Measurements from ENCODE around the gene TNFAIP2.
"Not testable (repeated sequence)": the region's sequence is repeated elsewhere in the genome, so short reads cannot be mapped to it uniquely, and the experiment has no call there.

TNFAIP2 gene

GRCh38 chr14:103135333-103136260, 12.3 kb downstream of the TNFAIP2 start:
- DNase-seq, result no peak

GRCh38 chr14:103136388-103137271, 13.4 kb downstream of the TNFAIP2 start:
- peak; percentile 66 for DNase-seq

- DNase-seq, result no peak
Measured at GRCh38 chr14:103137689-103138300, 14.5 kb downstream of the TNFAIP2 start.

- DNase-seq, result no peak
Measured at GRCh38 chr14:103138301-103139131, 15.3 kb downstream of the TNFAIP2 start.

GRCh38 chr14:103139132-103140025, 16.1 kb downstream of the TNFAIP2 start:
- no peak for DNase-seq

- DNase-seq, result no peak
Measured at GRCh38 chr14:103140316-103141109, 17.3 kb downstream of the TNFAIP2 start.

- DNase-seq, result peak; percentile 39
Measured at GRCh38 chr14:103141117-103141796, 18.0 kb downstream of the TNFAIP2 start.

- DNase-seq, result no peak
Measured at GRCh38 chr14:103142026-103142425, 18.8 kb downstream of the TNFAIP2 start.

GRCh38 chr14:103142721-103143302, 19.6 kb downstream of the TNFAIP2 start:
- DNase-seq, result no peak

- DNase-seq, result no peak
Measured at GRCh38 chr14:103143506-103143905, 20.2 kb downstream of the TNFAIP2 start.

GRCh38 chr14:103144085-103144484, 20.8 kb downstream of the TNFAIP2 start:
- peak; percentile 65 for DNase-seq

GRCh38 chr14:103146141-103146709, 23.0 kb downstream of the TNFAIP2 start:
- DNase-seq, result no peak

- DNase-seq, result no peak
Measured at GRCh38 chr14:103149351-103150237, 26.3 kb downstream of the TNFAIP2 start.

GRCh38 chr14:103151270-103151945, 28.1 kb downstream of the TNFAIP2 start:
- no peak for DNase-seq

- DNase-seq, result no peak
Measured at GRCh38 chr14:103155010-103155409, 31.7 kb downstream of the TNFAIP2 start.

GRCh38 chr14:103155416-103155815, 32.2 kb downstream of the TNFAIP2 start:
- not testable (repeated sequence) for DNase-seq

GRCh38 chr14:103155826-103156394, 32.6 kb downstream of the TNFAIP2 start:
- DNase-seq, result no peak
